GM19238 (cell line): ENCODE data around the gene PYGB.

Experiments
- DNase-seq: peaks from one replicate; pipeline ENCODE4 v3.0.0; 2011; ENCODE audit warnings: low spot score; ENCODE audit not compliant: insufficient read length

The PYGB gene

DNA sequence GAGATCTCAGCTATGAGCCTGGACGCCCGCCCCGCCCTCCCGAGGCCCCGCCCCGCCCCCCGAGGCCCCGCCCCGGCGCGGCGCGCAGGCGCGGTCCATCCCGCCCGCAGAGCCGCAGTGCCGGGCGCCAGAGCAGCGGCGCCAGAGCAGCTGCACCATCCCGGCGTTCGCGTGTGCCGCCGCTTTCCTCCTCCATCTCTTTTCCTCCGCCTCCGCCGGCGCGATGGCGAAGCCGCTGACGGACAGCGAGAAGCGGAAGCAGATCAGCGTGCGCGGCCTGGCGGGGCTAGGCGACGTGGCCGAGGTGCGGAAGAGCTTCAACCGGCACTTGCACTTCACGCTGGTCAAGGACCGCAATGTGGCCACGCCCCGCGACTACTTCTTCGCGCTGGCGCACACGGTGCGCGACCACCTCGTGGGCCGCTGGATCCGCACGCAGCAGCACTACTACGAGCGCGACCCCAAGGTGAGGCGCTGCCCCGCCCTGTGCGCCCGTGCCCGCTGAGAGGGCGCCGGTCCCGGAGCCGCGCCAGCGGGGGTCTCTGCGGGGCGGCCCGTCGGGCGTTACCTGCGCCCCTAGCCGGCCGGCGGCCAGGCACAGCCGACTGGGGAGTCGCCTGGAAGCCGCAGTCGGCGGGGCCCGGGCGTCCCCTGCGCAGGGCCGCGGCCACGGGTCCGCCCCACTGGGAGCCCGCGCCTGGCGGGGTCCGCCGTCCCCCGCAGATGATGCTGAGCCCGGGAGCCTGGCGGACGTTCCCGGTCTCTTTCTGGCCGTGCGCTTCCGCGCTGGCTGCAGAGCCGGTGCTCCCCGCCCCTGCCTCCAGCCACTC, at the start of gene PYGB:
Gene PYGB, plus strand, starts transcription at position 130 of the 830 bp plus-strand sequence. Its CDS starts 94 bp downstream, at position 224.
- peak; percentile 88 for DNase-seq

- no peak for DNase-seq
Observed at GRCh38 chr20:25198663-25199383, 49.1 kb upstream of the PYGB start.

GRCh38 chr20:25199473-25200260, 48.2 kb upstream of the PYGB start:
- DNase-seq, result no peak

DNA sequence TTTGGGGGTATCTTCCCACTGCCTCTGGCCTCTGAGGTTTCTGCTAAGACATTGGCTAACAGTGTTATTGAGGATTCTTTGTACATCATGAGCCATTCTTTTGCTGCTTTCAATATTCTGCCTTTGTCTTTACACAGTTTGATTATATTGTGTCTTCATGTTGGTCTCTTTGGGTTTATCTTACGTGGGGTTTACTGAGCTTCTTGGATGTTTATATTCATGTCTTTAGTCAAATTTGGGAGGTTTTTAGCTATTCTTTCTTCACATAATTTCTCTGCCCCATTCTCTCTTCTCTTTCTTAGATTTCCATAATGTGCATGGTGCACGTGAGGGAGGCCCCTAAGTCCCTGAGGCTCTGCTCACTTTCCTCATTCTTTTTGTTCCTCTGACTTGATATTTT, 44.8 kb upstream of the PYGB start:
- no peak for DNase-seq

DNA sequence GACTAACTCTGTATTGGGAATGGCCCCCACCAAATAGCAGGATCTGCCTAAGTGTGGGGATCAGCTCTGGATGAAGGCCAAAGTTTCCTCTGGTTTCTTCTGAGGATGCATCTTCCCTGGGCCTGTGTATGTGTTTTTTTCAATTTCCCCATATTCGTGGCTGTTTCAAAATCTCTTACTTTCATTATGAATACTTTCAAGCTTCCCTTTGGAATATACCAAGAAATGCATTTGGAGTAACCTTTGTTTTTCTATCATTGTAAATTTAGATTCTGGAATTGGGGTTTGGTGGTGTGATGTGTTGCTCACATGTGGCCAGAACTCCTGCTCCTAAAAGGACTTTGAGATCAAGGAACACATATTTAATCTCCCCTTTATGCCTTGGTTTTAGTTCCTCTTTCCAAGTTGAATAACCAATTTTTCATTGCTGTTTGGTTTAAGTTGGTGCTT, 44.0 kb upstream of the PYGB start:
- no peak for DNase-seq

DNA sequence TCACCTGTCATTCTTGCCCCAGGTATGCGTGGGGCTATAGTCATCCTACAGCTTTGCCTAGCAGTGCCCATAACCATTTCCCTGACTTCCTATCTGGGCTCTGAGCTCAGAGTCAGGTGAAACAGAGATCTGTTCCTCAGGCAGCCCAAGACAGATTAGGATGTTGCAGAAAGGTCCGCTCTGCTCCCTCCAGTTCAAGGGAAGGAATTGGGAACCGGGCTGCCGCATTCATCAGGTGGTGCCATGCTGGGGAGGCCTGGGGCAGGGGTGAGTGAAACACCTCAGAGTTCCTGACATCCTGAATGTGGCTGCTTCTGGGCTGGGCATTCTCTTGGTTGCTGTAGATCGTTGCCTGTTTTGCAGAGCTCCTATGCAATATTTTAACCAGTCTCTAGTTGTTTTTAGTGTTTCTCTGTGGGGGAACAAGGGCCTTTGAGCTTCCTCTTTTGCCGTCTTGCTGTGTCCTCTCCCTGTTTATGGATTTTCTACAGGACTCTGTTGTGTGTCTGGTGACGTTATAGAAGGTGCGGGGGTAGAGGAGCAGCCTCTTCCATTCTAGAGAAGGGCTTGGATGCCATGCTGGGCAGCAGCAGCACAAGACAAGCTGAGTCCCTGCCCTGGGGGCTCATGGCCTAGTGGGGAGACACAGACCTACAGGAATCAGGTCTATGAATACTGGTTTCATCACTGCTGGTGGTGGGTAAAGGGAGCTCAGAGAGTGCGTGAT, 43.2 kb upstream of the PYGB start:
- DNase-seq, result no peak

GRCh38 chr20:25205277-25206062, 42.4 kb upstream of the PYGB start:
- no peak for DNase-seq

GRCh38 chr20:25206063-25206403, 41.9 kb upstream of the PYGB start:
- DNase-seq, result no peak

DNA sequence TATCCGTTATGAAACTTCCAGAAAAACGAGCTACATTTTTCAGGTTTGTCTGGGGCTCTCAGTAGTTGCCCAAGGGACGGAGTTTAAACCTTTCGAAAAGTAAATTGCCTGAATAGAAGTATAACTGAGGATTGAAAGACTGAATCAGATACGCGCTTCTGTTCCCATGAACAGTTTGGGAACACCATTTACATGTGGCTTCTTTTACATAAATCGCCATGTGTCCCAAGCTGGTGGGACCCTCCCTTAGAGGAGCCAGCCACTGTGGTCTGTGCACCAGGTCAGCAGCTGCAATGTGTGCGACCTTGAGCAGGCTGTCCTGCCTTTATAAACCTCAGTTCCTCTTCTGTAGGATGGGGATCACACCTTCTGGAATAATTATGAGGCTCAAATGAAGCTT, 41.3 kb upstream of the PYGB start:
- no peak for DNase-seq

GRCh38 chr20:25207149-25207959, 40.5 kb upstream of the PYGB start:
- no peak for DNase-seq

DNA sequence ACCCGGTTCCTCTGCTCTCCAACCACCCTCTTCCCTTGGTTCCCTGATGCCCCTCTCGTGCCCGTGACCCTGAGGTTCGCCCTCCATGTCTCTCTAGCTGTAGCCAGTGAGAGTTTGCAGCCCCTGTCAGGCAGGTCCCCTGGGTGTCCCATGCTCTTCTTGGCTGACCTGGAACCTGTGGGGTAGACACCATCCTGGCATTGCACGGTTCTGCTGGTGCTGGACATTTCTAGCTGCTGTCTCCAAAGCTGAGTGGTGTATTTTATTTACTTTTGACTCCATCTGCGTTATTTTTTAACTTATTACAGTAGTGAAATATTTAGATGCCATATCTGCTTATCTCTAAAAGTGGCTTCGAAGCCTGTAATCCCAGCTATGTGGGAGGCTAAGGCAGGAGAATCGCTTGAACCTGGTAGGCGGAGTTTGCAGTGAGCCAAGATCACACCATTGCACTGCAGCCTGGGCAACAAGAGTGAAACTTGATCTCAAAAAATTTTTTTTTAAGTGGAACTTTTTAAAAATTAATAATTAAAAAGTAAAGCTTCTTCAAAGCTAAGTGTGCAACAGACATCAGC, 39.8 kb upstream of the PYGB start:
- DNase-seq, result no peak

GRCh38 chr20:25209400-25209799, 38.5 kb upstream of the PYGB start:
- no peak for DNase-seq

GRCh38 chr20:25209911-25210310, 38.0 kb upstream of the PYGB start:
- no peak for DNase-seq

DNA sequence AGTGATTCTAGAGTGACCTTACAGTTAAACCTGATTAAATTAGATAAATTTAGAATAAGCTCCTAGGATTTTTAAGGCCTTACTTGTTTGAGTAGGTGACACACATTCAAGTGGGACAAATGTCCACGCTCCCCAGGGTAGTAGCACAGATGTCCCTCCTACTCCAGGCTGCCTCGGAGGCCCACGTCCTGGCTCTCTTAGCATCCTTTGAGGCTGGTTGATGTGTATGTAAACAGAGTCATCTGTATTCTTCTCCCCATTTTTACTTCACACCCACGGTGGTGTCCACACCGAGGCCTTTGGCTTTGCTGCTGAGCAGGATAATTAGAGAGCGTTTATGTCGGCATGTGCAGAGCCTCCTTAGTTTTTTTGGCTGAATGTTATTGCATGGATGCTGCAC, 36.6 kb upstream of the PYGB start:
- DNase-seq, result no peak

GRCh38 chr20:25212242-25212641, 35.6 kb upstream of the PYGB start:
- DNase-seq, result no peak

- no peak for DNase-seq
Observed at GRCh38 chr20:25213566-25214425, 34.1 kb upstream of the PYGB start.

DNA sequence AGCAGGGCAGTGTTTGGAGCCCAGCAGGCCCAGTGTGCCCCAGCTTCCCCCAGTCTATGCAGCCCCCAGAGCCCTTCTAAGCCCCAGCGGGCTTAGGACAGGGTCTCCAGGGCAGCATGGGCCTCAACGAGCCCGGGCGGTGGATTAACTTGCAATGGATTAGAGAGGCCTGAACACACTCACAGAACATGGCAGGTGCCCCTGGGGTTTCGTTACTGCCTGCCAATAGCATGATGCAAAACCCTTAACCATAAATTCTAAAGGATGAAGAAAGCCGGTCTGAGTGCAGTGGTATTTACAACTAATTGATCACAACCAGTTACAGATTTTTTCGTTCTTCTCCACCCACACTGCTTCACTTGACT, 33.5 kb upstream of the PYGB start:
- DNase-seq, result no peak

GRCh38 chr20:25214819-25215218, 33.1 kb upstream of the PYGB start:
- DNase-seq, result no peak
